ENCODE results near the gene DLG2. TPM values are rescaled to one million over a fixed set of nuclear protein-coding genes. Genes with fewer than 3 reads are reported as not detected.

Gene DLG2
- total and polyA plus RNA-seq, 2 of the 8 experiments (the other 6 are each of a cell fraction or from before 2014, with no cell fraction given), result 1.7 to 14.3 TPM

GRCh38 chr11:84117394-84117793 lies 1509.8 kb downstream of the DLG2 start (continued):
- TF ChIP-seq SRF (IDR thresholded peaks at IDR 0.05; ENCODE audit: low read depth, low read length) (no peak), BACH1 (IDR thresholded peaks at IDR 0.05; ENCODE audit: low read length) (no peak), ATF3 (IDR thresholded peaks at IDR 0.05; ENCODE audit: insufficient read depth, low read depth, low read length) (no peak), BCL11A (IDR thresholded peaks at IDR 0.05; ENCODE audit: low read depth in 2 of 2, low read length in 2 of 2) (no peak)
